ENCODE results near the gene TUBB2A. TPM values are rescaled to one million over a fixed set of nuclear protein-coding genes. Genes with fewer than 3 reads are reported as not detected.

The TUBB2A gene
- polyA plus RNA-seq, 1 of the 3 experiments (the other 2 are of a cell fraction): 199 TPM

DNA sequence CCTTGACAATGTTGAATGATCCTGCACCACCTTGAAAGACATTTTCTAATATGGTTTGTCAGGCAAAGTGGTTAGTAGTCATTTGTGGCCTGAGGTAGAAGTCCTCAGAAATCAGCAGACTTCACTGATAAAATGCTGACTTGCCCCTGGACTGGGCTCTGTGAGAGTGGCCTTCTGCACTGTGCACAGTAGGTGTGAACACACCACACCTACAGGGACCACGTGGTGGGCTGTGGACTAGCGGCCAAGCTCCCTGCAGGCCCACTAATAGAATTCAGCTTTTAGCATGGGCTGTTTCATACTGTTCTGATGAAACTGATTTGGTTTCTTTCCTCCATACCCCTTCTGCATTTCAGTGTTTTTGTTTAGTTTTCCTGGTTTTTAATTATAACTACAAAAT lies 31.5 kb downstream of the TUBB2A start:
- H3K27ac ChIP-seq (ENCODE audit: low read depth in 2 of 2, low read length in 1 of 2): no peak overlapping the region
- H3K9me3 ChIP-seq: no peaks in the 10 kb centered on the region
- H3K4me2 ChIP-seq: no peak overlapping the region
- peaks cover 17 to 20% of the 10 kb centered on the region in 2 experiments for H3K36me3 ChIP-seq (replicated peaks in 1 of 2; ENCODE audit: control insufficient read depth in 1 of 2, insufficient read depth in 2 of 2, low read length in 1 of 2)
- TF ChIP-seq, protein P1, sequence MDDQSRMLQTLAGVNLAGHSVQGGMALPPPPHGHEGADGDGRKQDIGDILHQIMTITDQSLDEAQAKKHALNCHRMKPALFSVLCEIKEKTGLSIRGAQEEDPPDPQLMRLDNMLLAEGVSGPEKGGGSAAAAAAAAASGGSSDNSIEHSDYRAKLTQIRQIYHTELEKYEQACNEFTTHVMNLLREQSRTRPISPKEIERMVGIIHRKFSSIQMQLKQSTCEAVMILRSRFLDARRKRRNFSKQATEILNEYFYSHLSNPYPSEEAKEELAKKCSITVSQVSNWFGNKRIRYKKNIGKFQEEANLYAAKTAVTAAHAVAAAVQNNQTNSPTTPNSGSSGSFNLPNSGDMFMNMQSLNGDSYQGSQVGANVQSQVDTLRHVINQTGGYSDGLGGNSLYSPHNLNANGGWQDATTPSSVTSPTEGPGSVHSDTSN (IDR thresholded peaks at IDR 0.05): no peak
- TF ChIP-seq RXRA (IDR thresholded peaks at IDR 0.05; ENCODE audit: borderline replicate concordance, low read depth) (no peak), FOXM1 (IDR thresholded peaks at IDR 0.05; ENCODE audit: low read depth) (no peak), JUND (IDR thresholded peaks at IDR 0.05) (no peak), GATA2 (CRISPR knock-in tag; IDR thresholded peaks at IDR 0.05) (no peak), MEF2A (IDR thresholded peaks at IDR 0.05; ENCODE audit: borderline replicate concordance, low read depth) (no peak), EP300 (IDR thresholded peaks at IDR 0.05; ENCODE audit: borderline replicate concordance in 1 of 2, low read depth in 1 of 2, low read length in 1 of 2) (no peak), NFIC (IDR thresholded peaks at IDR 0.05; ENCODE audit: borderline replicate concordance) (no peak), RCOR1 (IDR thresholded peaks at IDR 0.05; ENCODE audit: low read length) (no peak), RFX5 (IDR thresholded peaks at IDR 0.05; ENCODE audit: low read length) (no peak), MXI1 (IDR thresholded peaks at IDR 0.05; ENCODE audit: low read depth, low read length) (no peak), SMC3 (IDR thresholded peaks at IDR 0.05; ENCODE audit: low read depth, low read length) (no peak)
- TF ChIP-seq, protein P2, sequence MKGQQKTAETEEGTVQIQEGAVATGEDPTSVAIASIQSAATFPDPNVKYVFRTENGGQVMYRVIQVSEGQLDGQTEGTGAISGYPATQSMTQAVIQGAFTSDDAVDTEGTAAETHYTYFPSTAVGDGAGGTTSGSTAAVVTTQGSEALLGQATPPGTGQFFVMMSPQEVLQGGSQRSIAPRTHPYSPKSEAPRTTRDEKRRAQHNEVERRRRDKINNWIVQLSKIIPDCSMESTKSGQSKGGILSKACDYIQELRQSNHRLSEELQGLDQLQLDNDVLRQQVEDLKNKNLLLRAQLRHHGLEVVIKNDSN (IDR thresholded peaks at IDR 0.05; ENCODE audit: borderline replicate concordance, low read depth): no peak
- TF ChIP-seq, protein P3, sequence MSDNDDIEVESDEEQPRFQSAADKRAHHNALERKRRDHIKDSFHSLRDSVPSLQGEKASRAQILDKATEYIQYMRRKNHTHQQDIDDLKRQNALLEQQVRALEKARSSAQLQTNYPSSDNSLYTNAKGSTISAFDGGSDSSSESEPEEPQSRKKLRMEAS (IDR thresholded peaks at IDR 0.05; ENCODE audit: low read depth): no peak
- TF ChIP-seq, protein P4, sequence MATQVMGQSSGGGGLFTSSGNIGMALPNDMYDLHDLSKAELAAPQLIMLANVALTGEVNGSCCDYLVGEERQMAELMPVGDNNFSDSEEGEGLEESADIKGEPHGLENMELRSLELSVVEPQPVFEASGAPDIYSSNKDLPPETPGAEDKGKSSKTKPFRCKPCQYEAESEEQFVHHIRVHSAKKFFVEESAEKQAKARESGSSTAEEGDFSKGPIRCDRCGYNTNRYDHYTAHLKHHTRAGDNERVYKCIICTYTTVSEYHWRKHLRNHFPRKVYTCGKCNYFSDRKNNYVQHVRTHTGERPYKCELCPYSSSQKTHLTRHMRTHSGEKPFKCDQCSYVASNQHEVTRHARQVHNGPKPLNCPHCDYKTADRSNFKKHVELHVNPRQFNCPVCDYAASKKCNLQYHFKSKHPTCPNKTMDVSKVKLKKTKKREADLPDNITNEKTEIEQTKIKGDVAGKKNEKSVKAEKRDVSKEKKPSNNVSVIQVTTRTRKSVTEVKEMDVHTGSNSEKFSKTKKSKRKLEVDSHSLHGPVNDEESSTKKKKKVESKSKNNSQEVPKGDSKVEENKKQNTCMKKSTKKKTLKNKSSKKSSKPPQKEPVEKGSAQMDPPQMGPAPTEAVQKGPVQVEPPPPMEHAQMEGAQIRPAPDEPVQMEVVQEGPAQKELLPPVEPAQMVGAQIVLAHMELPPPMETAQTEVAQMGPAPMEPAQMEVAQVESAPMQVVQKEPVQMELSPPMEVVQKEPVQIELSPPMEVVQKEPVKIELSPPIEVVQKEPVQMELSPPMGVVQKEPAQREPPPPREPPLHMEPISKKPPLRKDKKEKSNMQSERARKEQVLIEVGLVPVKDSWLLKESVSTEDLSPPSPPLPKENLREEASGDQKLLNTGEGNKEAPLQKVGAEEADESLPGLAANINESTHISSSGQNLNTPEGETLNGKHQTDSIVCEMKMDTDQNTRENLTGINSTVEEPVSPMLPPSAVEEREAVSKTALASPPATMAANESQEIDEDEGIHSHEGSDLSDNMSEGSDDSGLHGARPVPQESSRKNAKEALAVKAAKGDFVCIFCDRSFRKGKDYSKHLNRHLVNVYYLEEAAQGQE (IDR thresholded peaks at IDR 0.05; ENCODE audit: low read depth, low read length): no peak
- TF ChIP-seq, protein P5, sequence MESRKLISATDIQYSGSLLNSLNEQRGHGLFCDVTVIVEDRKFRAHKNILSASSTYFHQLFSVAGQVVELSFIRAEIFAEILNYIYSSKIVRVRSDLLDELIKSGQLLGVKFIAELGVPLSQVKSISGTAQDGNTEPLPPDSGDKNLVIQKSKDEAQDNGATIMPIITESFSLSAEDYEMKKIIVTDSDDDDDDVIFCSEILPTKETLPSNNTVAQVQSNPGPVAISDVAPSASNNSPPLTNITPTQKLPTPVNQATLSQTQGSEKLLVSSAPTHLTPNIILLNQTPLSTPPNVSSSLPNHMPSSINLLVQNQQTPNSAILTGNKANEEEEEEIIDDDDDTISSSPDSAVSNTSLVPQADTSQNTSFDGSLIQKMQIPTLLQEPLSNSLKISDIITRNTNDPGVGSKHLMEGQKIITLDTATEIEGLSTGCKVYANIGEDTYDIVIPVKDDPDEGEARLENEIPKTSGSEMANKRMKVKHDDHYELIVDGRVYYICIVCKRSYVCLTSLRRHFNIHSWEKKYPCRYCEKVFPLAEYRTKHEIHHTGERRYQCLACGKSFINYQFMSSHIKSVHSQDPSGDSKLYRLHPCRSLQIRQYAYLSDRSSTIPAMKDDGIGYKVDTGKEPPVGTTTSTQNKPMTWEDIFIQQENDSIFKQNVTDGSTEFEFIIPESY (IDR thresholded peaks at IDR 0.05; ENCODE audit: borderline replicate concordance, low read depth): no peak
- no peak overlapping the region for H2AFZ ChIP-seq (ENCODE audit: low read depth)
- H3F3A ChIP-seq (replicated peaks; ENCODE audit: insufficient read depth): peaks cover 6% of the 10 kb centered on the region
- no peak overlapping the region for H3K9ac ChIP-seq
- POLR2A ChIA-PET: no interaction called here
- no peak for DNase-seq
- no peaks in the 10 kb centered on the region for H3K27me3 ChIP-seq (ENCODE audit: insufficient read depth)
- 33% methylated on average over 2 of the region's 2 CpGs for WGBS (ENCODE audit: low lambda C conversion rate)
- H4K20me1 ChIP-seq (ENCODE audit: insufficient read depth): no peaks in the 10 kb centered on the region
- no peaks in the 10 kb centered on the region for H3K9me2 ChIP-seq
- H3K79me2 ChIP-seq (ENCODE audit: insufficient read depth): no peaks in the 10 kb centered on the region; the same call in 1 of the 2 replicates
- CTCF ChIA-PET: interaction anchor here (0.7 to 1.8 kb wide), 10 partner anchors 8 to 134 kb away, joined by 3 to 10 read pairs (median 3); partner anchors contain the start of gene PSMG4
- peaks cover 0 to 3% of the 10 kb centered on the region in 2 experiments; a peak in 1 of 4 replicates for H3K4me1 ChIP-seq (ENCODE audit: control insufficient read depth in 1 of 2, insufficient read depth in 2 of 2, low read depth in 1 of 2, low read length in 1 of 2)
- no peak overlapping the region for H3K4me3 ChIP-seq (ENCODE audit: low read depth in 2 of 2, low read length in 1 of 2)

Measured in SK-N-SH (cell line).